AG09309 (cell line): Measurements from ENCODE around the gene PRXL2B.

Experiments
- DNase-seq: peaks from one replicate; pipeline ENCODE4 v3.0.0-alpha.2; 2010; ENCODE audit warnings: low read depth
- H3K4me3 ChIP-seq: 2 replicates; pipeline ENCODE4 v1.5.1; 2011; ENCODE audit warnings: mild to moderate bottlenecking, low read depth, low read length, moderate library complexity; ENCODE audit not compliant: control insufficient read depth
- CTCF ChIP-seq: IDR thresholded peaks from 2 replicates; pipeline ENCODE4 v1.5.1; 2011; ENCODE audit warnings: mild to moderate bottlenecking, low read depth, low read length, inconsistent platforms; ENCODE audit not compliant: insufficient read depth, control insufficient read depth; ENCODE audit errors: missing control alignments

Gene PRXL2B

GRCh38 chr1:2594001-2594640 is 7.5 kb downstream of the PRXL2B start:
- DNase-seq, result no peak
- TF ChIP-seq CTCF, result no peak
- no peak overlapping the region; the same call in 1 of the 2 replicates for H3K4me3 ChIP-seq

- TF ChIP-seq CTCF, result no peak
- no peak for DNase-seq
- H3K4me3 ChIP-seq, result no peak overlapping the region
Measured at GRCh38 chr1:2594641-2595131, 8.1 kb downstream of the PRXL2B start.

- H3K4me3 ChIP-seq, result no peak overlapping the region
- no peak for TF ChIP-seq CTCF
- DNase-seq, result no peak
Measured at GRCh38 chr1:2595261-2595811, 8.8 kb downstream of the PRXL2B start.

- no peak for DNase-seq
- TF ChIP-seq CTCF, result no peak
- H3K4me3 ChIP-seq, result no peak overlapping the region
Measured at GRCh38 chr1:2595812-2596529, 9.4 kb downstream of the PRXL2B start.

DNA sequence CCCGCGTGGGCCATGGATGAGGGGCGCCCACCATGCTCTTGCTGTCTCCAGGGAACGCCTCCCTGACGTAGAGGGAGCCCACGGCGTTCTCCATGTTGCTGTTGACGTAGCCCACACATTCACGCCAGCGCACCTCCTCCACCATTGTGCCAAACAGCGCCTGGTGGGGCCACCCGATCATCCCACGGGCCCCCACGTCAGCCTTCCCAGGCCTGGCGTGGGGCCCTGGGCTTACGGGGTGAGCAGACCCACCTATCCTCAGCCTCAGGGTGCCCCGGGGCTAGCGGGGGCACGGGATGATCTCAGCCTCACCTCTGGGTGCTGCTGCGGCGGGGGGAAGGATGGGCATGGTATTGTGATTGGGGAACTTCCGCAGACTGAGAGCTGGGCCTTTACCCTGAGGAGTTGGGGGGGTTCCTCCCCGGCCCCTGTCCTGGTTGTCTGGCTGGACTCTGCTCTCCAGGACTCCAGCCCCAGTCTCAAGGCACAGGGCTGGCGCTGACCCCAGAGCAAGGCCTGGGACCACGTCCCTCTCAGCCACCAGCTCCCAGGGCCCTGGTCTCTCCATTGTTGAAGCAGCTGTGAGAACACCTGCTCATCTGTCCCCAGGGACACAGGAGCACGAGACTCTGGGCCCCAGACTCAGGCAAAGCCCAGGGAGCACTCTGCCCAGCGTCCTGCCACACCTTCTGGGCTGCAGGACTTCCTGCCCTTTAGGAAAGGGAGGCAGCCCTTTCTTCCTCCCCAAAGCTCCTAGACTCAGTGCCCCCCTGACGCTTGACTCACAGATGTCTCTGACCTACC is 10.2 kb downstream of the PRXL2B start:
- no peak overlapping the region for H3K4me3 ChIP-seq
- no peak for DNase-seq
- TF ChIP-seq CTCF, result no peak
